ENCODE data around the gene DHRS4. TPM values are rescaled to one million over a fixed set of nuclear protein-coding genes. Genes with fewer than 3 reads are reported as not detected.
"Not testable (repeated sequence)": the region's sequence is repeated elsewhere in the genome, so short reads cannot be mapped to it uniquely, and the experiment has no call there.

The DHRS4 gene
- polyA plus RNA-seq, 4 donors: 47.4 to 60.4 (median 56.5) TPM

DNA sequence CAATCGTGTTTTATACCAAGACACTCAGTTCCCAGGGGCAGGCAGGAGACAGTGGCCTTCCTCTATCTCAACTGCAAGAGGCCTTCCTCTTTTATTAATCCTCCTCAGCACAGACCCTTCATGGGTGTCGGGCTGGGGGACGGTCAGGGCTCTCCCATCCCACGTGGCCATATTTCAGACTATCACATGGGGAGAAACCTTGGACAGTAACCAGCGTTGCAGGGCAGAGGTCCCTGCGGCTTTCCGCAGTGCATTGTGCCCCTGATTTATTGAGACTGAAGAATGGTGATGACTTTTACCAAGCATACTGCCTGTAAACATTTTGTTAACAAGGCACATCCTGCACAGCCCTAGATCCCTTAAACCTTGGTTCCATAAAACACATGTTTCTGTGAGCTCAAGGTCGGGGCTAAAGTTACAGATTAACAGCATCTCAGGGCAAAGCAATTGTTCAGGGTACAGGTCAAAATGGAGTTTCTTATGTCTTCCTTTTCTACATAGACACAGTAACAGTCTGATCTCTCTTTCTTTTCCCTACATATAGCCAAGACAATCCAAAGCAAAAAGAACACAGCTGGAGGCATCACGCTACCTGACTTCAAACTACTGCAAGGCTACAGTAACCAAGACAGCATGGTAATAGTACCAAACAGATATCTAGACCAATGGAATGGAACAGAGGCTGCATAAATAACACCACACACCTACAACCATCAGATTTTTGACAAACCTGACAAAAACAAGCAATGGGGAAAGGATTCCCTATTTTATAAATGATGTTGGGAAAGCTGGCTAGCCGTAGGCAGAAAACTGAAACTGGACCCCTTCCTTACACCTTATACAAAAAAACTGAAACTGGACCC is 28.6 kb downstream of the DHRS4 start:
- not testable (repeated sequence) for DNase-seq (ENCODE audit: low read depth in 4 of 4, low spot score in 2 of 4)

DNA sequence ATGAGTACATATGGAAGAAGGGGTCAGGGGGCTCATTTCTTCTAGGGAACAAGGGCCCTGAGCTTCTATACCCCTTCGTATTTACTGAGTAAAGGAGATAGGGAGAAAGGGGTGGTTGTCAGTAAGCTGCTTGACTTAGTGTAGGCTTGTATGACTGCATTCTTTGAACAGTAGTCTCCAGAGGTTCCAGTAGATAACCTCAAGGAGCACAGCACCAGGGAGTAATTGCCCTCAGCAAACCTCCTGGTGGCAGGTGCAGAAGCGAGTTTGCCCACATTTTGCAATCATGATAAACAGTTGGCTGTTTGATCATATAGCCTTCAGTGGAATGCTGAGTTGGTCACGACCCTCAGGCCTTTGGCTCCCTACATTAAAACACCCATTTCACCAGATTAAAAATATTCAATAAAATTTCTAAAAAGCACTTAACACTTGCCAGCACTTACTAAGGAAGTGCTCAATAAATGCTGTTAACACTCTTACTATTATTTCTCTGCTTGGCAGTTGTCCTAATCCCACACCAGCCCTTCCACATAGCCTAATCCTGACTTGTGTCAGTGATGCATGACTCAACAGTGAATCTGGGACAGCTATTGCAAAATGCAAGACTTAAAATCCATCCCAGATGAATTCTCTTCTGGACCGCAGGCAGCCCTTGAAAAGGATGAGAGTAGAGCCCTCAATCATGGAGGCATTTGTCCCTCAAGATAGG is 31.5 kb downstream of the DHRS4 start:
- no peak for DNase-seq (ENCODE audit: low read depth in 4 of 4, low spot score in 2 of 4)

DNA sequence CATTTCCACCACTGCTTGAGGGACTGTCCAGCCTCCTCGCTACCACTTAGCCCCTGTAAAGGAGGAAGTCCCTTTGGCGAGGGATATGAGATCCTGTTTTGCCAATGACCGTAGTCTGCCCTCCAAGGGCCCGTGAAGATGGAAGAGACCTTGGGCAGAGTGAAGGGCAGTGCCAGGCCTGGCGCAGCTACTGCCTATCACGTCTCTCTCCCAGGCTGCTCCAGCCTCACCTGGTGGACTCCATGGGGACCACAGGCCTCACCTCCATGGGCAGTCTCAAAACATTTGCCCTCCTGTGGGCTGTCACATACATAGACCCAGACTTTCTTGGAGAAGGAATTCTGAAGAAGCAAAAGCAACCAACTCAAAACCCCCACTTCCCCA is 34.6 kb downstream of the DHRS4 start:
- not testable (repeated sequence) for DNase-seq (ENCODE audit: low read depth in 4 of 4, low spot score in 2 of 4)

DNA sequence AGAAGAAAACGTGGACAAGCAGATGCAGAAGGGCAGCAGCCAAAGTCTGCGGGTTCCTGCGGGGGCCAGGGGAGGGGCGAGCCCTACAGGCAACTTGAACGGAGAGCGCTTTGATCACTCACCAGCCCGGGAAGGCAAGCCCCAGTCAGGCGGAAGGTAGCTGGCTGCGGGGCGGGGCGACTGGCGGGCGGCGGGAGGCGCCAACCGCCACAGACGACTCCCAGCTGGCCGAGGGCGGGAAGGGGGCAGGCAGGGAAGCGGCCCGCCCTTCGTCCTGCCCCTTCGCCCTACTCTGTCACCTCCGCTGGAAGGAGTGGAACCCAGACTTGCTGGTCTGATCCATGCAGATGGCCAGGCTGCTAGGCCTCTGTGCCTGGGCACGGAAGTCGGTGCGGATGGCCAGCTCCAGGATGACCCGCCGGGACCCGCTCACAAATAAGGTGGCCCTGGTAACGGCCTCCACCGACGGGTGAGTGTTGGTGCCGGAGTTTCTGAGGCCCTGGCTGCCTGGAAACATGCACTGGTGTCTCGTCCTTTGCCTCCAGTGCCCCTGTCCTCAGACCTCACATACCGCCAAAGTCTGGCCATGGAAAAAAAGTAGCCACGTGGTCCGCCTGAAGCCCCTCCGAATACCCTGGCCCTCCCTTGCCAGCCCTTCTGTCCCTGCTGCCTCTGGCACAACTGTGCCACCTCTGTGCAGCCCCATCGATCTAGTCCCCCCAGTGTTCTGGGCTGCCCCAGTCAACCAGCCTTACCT is 35.2 kb downstream of the DHRS4 start, which contains the start of gene DHRS4L2:
Gene DHRS4L2, plus strand, starts transcription at position 323 of the 757 bp plus-strand sequence. Its CDS starts 19 bp downstream, at position 342.
- DNase-seq (ENCODE audit: low read depth in 4 of 4, low spot score in 2 of 4): peak in 2 of 4 donors; percentile 39 to 57

DNA sequence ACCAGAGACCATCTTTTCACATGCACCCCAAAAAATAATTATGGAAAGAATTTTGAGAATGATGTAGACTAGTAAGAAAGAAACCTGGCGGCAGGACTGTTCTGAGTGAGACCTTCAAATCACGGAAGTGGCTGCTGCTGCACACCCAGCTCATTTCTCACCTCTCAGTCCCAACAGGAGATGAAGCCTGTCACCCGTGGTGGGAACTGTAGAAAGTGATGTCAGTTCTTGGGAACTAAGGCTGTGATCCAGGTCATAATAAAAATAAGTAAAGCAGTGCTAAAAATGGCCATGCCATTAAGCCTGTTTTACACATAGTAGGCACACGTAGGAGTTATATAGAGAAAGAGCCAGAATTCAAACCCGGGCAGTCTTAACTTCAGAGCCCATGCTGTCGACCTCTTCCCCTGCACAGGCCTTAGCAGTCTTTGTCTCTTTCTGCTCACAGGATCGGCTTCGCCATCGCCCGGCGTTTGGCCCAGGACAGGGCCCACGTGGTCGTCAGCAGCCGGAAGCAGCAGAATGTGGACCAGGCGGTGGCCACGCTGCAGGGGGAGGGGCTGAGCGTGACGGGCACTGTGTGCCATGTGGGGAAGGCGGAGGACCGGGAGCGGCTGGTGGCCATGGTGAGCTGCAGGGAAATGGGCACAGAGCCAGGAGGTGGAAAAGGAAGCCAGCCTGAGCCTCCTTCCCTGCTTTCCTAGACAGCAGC is 36.3 kb downstream of the DHRS4 start:
- not testable (repeated sequence) for DNase-seq (ENCODE audit: low read depth in 4 of 4, low spot score in 2 of 4)

DNA sequence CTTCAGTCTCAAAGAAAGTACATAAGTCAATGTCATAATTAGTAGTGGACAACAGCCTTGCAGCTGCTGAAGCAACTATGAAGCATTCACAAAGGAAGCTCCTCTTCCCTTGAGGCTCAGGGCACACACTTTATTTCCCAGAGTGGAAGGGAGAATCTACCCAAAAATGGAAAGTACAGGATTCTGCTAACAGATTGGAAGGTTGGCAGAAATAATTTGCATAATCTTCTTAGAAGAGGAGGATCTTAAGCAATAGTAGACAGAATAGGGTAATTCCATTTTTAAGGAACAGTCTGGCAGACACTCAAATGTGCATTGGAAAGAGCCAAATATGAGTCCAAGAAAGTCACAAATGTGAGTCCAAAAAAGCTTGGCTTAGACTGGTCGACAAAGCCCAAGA is 37.4 kb downstream of the DHRS4 start:
- not testable (repeated sequence) for DNase-seq (ENCODE audit: low read depth in 4 of 4, low spot score in 2 of 4)

DNA sequence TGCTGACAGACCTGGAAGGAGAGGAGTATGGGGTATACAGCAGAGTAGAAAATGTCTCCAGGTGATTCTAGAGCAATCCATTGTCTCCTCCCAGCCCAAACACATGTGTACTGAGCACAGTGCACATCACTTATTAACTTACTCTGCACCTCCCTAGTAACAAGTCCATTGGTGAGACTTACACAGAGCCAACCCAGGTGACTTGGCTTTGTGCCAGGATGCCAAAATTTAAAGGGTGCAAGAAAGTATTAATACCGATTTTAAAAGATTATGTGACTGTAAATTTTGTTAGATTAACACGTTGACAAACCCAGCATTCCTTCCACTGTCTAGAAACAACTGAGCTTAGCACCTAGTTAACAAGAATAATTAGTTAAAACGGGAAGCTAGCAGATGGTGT is 39.5 kb downstream of the DHRS4 start:
- DNase-seq (ENCODE audit: low read depth in 4 of 4, low spot score in 2 of 4): not testable (repeated sequence)

DNA sequence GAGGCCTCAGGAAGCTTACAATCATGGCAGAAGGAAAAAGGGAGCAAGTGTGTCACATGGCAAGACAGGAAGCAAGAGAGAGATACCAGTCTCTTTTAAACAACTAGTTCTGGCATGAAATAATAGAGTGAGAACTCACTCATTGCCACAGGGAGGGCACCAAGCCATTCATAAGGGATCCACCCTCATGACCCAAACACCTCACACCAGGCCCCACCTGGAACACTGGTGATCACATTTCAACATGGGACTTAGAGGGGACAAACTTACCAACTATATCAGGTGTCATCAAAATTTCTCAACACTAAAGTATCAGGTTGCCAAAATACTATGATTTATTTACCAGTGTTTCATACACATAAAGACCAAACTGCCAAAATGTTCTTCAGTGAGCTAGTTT is 42.4 kb downstream of the DHRS4 start:
- not testable (repeated sequence) for DNase-seq (ENCODE audit: low read depth in 4 of 4, low spot score in 2 of 4)

DNA sequence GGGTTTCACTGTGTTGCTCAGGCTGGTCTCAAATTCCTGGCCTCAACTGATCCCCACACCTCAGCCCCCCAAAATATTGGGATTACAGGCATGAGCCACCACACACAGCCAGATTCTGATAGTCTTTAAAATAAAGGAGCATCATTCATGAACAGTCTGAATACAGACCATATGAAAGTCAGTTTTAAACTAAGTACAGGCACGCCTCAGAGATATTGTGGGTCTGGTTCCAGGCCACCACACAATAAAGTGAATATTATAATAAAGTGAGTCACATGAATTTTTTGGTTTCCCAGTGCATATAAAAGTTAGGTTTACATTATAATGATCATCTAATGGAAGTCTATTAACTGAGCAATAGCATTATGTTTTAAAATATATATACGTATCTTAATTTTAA is 43.3 kb downstream of the DHRS4 start:
- not testable (repeated sequence) for DNase-seq (ENCODE audit: low read depth in 4 of 4, low spot score in 2 of 4)

DNA sequence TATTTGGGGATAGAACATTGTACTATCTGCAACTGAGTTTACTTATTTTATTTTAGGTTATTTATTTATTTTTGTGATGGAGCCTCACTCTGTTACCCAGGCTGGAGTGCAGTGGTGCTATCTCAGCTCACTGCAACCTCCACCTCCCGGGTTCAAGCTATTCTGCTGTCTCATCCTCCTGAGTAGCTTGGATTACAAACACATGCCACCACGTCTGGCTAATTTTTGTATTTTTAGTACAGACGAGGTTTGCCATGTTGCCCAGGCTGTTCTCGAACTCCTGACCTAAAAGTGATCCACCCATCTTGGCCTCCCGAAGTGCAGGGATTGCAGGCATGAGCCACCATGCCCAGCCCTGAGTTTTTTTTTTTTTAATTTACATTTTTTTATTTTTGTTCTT is 46.1 kb downstream of the DHRS4 start:
- not testable (repeated sequence) for DNase-seq (ENCODE audit: low read depth in 4 of 4, low spot score in 2 of 4)

DNA sequence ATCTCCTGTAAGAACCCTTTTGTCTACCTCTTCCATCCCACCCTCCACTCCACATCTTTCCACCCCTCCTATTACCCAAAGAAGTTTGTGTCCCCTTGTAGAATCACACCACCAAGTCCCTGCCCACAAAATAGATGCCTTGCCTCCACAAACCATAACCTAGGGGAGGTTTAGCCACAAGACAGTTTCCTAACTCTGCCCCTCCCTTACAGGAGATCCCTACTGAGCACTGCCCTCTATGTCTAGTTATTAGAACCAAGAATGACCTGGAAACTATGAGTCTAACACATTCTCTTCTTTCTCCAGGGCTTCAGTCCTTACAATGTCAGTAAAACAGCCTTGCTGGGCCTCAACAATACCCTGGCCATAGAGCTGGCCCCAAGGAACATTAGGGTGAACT is 47.5 kb downstream of the DHRS4 start:
- not testable (repeated sequence) for DNase-seq (ENCODE audit: low read depth in 4 of 4, low spot score in 2 of 4)

DNA sequence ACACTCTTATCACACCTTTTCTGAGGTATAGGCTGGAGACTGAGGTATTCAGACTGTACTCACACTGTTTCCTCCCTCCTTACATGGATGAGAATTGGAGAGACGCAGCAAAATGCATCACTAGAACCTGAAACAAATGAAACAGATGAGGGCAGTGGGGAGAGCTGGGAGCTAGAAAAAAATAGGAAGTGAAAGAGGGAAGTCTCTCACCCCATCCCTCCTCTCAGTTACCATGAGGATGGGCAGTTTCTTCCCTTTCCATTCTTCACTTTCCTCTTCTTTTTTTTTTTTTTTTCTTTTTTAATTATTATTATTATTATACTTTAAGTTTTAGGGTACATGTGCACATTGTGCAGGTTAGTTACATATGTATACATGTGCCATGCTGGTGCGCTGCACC is 48.1 kb downstream of the DHRS4 start:
- not testable (repeated sequence) for DNase-seq (ENCODE audit: low read depth in 4 of 4, low spot score in 2 of 4)

DNA sequence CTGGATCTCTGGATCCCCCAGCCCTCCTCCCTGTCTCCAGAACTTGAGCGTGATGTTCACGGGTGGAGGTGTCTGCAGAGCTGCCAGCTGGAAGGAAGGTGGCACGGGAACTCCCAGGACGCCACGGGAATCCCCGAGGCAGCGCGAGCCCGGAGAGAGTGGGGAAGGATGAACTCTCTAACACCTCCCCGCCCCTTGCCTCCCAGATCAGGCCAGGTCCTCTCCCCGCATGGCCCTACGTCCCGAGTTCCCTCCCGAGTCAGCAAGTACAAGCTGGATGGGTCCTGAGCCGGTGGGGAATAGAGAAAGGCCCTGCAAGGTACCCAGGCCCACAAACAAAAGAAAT is 52.9 kb downstream of the DHRS4 start:
- DNase-seq (ENCODE audit: low read depth in 4 of 4, low spot score in 2 of 4): not testable (repeated sequence)

DNA sequence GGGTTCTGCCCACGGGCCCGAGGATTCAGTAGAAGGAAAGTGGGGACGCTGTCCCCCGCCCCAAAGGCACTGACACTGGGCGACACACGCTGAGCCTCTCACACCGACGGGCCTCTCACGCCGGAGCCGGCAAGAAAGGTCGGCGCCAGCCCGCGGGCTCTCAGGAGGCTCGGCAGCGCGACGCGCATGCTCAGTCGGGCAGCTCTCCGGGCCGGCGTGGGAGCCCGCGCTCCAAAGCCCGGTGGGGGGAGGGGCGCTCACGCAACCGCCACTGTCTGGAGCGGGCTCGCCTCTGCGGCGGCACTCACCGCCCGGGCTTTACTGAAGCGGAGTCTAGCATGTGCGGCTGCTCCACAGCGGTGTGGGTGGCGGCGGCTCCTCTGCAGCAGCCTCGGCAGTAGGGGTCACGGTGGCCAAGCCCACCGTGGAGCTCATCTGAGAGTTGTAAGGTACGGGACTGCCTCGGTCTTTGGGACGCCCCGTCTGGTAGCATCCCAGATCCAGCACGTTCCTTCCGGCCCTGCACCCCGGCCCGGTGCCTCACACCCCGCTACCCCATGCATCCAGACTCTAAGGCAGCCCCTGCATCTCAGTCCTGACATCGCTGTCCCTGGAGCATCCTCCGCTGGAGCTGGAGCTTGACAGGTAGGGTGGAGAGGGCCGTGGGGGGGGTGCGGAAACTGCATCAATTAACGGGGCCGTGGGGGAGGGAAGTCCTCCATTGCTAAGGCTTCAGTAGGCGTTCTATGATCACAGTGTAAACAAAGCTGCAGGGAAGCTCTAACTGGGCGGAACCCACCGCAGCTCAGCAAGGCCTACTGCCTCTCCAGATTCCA is 53.5 kb downstream of the DHRS4 start:
- DNase-seq (ENCODE audit: low read depth in 4 of 4, low spot score in 2 of 4): peak in 1 of 4 donors; percentile 23

DNA sequence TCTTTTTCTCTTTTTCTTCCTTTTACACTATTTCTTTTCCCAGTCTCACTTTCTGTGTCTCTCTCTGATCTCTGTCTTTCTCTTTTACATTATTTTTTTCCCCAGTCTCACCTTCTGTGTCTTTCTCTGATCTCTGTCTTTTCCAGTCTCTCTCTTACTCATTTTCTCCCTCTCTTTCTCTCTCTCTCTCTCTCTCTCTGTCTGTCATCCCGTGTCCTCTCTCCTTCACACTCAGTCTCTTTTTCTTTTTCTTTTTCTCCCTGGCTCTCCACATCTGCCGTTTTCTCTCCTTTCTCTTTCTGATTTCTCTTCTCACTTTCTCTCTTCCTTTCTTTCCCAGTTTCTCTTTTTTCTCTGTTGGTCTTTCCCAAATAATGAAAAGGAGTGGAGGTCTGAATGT is 57.5 kb downstream of the DHRS4 start:
- no peak for DNase-seq (ENCODE audit: low read depth in 4 of 4, low spot score in 2 of 4)

DNA sequence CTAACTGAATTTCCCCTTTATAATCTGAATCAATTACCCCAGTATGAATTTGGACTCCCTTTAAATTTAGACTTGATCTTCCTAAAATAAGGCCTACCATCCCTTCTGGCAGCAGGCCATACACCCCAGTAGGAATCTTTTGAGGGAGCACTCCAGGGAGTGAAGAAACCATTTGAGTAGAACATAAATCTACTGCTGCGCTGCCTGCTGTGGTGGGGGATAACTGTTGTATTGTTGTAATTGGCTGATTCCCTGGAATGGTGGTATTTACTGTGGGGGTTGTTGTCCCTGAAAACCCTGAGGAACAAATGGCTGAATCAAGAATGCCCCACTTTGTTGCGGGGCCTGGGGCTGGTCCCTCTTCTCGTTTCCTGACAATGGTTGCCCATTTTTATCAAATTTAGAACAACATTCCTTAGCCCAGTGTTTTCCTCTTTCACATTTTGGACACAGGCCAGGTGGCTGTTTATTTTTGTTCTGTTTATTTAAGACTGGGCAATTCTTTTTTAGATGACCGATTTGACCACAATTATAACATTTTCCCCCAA is 59.2 kb downstream of the DHRS4 start:
- not testable (repeated sequence) for DNase-seq (ENCODE audit: low read depth in 4 of 4, low spot score in 2 of 4)

DNA sequence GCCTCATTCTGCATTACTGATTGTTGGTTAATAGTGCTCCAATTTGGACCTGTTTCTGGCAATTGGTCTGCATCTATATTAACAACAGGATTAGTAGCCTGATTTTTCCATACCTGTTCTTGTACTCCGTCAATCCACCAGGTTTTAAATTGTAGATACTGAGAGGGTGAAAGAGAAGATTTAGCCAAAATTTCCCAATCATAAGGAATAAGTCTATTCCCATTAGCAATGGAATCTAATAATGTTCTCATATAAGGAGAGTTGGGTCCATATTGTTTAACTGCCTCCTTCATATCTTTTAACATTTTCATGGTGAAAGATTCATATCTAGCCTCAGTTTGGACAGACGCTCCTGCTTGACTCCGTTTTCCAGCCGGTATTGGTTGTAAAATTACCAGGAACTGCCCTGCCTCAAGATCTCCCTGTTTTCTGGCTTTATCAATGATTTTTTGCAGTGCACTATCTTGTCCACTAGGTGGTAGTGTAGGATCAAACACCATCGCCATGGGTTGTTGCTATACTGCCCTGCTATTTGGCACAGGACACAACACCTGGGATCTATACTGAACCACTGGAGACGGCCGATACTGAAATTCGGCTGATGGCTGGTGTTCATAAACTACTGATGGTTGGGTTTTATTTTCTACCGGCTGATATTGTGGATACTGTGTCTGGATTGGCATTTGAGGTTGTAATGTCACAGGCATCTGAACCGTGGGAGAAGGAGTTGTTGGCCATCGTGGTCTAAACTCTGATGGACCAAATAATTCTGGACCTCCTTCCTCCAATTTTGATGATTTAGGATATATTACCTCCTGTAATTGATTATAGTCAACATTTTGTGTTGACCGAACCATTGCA is 60.3 kb downstream of the DHRS4 start:
- peak in 2 of 4 donors; percentile 24 to 62 for DNase-seq (ENCODE audit: low read depth in 4 of 4, low spot score in 2 of 4)

DNA sequence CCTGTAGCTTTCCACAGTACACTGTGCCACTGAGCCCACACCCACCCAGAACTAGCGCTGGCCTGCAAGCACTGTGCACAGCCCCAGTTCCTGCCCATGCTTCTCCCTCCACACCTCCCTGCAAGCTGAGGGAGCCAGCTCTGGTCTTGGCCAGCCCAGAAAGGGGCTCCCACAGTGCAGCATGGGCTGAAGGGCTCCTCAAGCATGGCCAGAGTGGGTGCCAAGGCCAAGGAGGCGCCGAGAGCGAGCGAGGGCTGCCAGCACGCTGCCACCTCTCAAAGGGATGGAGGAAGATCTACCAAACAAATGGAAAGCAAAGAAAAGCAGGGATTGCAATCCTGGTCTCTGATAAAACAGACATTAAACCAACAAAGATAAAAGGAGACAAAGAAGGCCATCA is 62.2 kb downstream of the DHRS4 start:
- not testable (repeated sequence) for DNase-seq (ENCODE audit: low read depth in 4 of 4, low spot score in 2 of 4)

All from left renal cortex interstitium (tissue), 4 donors.